ENCODE results near the gene UBTD2.

DNA sequence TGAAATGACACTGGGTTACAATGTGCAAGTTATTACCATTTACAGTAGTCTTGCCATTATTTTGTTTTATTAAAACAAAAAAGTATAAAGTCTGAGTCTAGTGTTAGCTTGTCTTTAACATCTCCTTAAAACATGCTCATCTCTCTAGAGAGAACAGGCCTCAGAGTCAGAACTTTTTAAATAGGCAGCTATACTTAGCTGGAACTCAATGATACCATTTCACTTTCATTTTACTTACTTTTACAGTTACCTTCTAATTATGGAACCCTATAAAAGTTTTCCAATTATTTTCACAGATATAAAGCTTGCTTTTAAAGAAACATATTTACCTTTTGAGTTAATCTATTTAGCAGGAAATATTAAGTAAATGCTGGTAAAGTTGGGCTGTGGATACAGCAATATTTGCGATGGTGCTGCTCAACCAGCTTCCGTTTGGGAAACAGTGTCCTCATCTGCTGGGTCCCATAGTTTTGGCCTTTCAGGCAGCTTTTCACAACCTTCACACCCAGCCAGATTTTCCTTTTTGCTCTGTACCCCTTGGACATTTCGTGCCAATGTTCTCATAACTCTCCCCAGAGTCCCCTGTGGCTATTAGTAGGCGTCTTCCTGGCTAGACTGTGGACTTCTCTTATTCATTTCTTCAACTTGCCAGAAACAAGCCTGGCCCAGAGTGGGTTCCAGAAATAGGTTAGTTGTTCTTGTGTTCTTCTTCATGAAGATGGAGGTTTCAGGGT, 36.3 kb upstream of the UBTD2 start:
- TF ChIP-seq, protein P1, sequence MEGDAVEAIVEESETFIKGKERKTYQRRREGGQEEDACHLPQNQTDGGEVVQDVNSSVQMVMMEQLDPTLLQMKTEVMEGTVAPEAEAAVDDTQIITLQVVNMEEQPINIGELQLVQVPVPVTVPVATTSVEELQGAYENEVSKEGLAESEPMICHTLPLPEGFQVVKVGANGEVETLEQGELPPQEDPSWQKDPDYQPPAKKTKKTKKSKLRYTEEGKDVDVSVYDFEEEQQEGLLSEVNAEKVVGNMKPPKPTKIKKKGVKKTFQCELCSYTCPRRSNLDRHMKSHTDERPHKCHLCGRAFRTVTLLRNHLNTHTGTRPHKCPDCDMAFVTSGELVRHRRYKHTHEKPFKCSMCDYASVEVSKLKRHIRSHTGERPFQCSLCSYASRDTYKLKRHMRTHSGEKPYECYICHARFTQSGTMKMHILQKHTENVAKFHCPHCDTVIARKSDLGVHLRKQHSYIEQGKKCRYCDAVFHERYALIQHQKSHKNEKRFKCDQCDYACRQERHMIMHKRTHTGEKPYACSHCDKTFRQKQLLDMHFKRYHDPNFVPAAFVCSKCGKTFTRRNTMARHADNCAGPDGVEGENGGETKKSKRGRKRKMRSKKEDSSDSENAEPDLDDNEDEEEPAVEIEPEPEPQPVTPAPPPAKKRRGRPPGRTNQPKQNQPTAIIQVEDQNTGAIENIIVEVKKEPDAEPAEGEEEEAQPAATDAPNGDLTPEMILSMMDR (IDR thresholded peaks at IDR 0.05) = no peak
- TF ChIP-seq POLR2A (IDR thresholded peaks at IDR 0.05) (no peak), EP300 (IDR thresholded peaks at IDR 0.05) (no peak)

Data from tibial nerve (tissue), 4 donors.